ENCODE measurements around the gene SLC25A51. TPM values are rescaled to one million over a fixed set of nuclear protein-coding genes. Genes with fewer than 3 reads are reported as not detected.

The SLC25A51 gene
- polyA plus RNA-seq, 1 donor (not counting 4 experiments of a cell fraction or from before 2014, with no cell fraction given) = 22.2 TPM

DNA sequence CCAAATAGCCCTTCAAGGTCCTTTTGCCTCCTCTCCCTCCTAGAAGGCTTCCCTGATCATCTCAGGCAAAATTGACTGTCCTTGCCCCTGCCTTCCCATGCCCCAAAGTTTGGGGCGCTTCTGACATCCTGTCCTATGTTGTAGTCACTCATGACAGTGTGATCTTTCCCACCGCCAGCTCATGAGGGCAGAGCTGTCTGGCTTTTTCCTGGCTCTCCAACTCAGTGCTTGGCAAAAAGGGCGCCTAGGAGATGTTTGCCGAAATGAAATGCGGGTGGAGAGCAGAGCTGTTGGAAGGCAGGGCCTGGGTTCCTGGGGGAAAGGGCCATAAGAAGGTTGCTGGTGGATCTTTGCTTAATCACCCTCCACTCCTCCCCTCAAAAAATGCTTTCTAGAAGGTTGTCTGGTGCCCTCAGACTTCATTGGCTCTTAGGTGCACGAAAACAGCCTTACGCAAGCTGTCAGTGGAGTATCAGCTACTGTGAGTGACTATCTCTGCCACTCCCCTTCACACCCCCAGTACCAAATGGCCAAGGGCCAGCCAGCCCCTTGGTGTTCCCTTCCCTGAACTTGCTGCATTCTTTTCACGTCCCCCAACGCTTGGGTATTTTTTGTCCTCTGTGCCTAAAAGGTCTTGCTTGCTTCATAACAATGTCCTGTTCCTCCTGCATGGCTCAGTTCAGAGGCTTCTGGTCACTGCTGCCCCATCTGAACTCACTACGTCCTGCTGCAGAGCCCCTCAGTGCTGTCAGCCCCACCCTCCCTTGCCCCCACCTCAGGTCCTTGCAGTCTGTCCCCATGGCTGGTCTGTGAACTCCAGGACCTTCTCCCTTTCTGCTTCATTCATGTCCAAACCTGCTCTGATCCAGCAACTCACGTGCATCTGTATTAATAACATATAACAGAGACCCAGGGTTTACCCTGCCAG lies 2.6 kb upstream of the SLC25A51 start:
- no peak for DNase-seq (ENCODE audit: low read depth, low spot score)
- H3K27me3 ChIP-seq (ENCODE audit: control insufficient read depth, extremely low read depth, insufficient read depth, low read length) = no peaks in the 10 kb centered on the region
- dilution Hi-C loops (cut with MboI; ENCODE audit: extremely low pct_ligation_motif_present, low sequenced_read_pairs) = no loop called here
- H3K9me3 ChIP-seq (ENCODE audit: control insufficient read depth, low read depth, low read length) = no peaks in the 10 kb centered on the region
- H3K9ac ChIP-seq (ENCODE audit: control insufficient read depth, extremely low read depth, insufficient read depth, low read length) = no peak overlapping the region
- no peaks in the 10 kb centered on the region for H3K9me1 ChIP-seq (ENCODE audit: control insufficient read depth, extremely low read depth, insufficient read depth, low read length)
- H3K4me3 ChIP-seq (ENCODE audit: control insufficient read depth in 2 of 3, extremely low read depth in 1 of 3, insufficient read depth in 2 of 3, low read depth in 1 of 3, low read length in 3 of 3) = no peak overlapping the region
- H3K27ac ChIP-seq (ENCODE audit: control insufficient read depth, insufficient read depth, low read length) = no peak overlapping the region
- H3K79me2 ChIP-seq (ENCODE audit: control insufficient read depth, insufficient read depth, low read length) = peaks cover 21% of the 10 kb centered on the region
- H3K4me2 ChIP-seq (ENCODE audit: control insufficient read depth, extremely low read depth, insufficient read depth, low read depth, low read length) = no peak overlapping the region
- TF ChIP-seq, protein P1, sequence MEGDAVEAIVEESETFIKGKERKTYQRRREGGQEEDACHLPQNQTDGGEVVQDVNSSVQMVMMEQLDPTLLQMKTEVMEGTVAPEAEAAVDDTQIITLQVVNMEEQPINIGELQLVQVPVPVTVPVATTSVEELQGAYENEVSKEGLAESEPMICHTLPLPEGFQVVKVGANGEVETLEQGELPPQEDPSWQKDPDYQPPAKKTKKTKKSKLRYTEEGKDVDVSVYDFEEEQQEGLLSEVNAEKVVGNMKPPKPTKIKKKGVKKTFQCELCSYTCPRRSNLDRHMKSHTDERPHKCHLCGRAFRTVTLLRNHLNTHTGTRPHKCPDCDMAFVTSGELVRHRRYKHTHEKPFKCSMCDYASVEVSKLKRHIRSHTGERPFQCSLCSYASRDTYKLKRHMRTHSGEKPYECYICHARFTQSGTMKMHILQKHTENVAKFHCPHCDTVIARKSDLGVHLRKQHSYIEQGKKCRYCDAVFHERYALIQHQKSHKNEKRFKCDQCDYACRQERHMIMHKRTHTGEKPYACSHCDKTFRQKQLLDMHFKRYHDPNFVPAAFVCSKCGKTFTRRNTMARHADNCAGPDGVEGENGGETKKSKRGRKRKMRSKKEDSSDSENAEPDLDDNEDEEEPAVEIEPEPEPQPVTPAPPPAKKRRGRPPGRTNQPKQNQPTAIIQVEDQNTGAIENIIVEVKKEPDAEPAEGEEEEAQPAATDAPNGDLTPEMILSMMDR (optimal IDR thresholded peaks at IDR 0.05 in 1 of 3, IDR thresholded peaks at IDR 0.05 in 1 of 3, conservative IDR thresholded peaks at IDR 0.05 in 1 of 3; ENCODE audit: extremely low read depth in 1 of 3, insufficient read depth in 2 of 3, low read length in 3 of 3) = no peak
- no peak for TF ChIP-seq EZH2 (IDR thresholded peaks at IDR 0.05; ENCODE audit: low read length)
- no peak overlapping the region for H2AFZ ChIP-seq (ENCODE audit: control insufficient read depth, low read length)
- peaks cover 22% of the 10 kb centered on the region for H3K4me1 ChIP-seq (ENCODE audit: control insufficient read depth, extremely low read depth, insufficient read depth, low read length)
- H4K20me1 ChIP-seq (ENCODE audit: control insufficient read depth, extremely low read depth, insufficient read depth, low read length) = no peaks in the 10 kb centered on the region
- no peak for FAIRE-seq
- no peaks in the 10 kb centered on the region for H3K36me3 ChIP-seq (ENCODE audit: control insufficient read depth in 2 of 2, extremely low read depth in 1 of 2, insufficient read depth in 2 of 2, low read length in 2 of 2)

DNA sequence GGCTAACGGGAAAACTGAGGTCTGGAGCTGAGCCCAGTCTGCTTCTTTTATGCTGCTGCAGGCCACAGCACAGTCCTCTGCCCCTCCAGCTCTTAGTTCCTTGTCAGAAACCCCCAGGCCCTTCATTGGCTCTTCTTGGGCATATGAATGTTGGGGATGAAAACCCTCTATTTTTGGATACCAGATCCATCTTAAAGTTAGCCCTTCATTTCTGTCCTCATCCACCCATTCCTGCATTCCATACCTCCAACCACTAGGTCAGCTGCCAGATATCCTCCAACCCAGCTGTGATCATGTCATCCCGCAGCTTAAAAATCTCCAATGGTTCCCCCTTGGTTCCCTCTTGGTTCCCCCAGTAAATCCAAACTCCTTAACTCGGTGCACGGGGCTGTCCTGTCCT lies 1.8 kb upstream of the SLC25A51 start:
- dilution Hi-C loops (cut with MboI; ENCODE audit: extremely low pct_ligation_motif_present, low sequenced_read_pairs) = no loop called here
- TF ChIP-seq EZH2 (IDR thresholded peaks at IDR 0.05; ENCODE audit: low read length) = no peak
- TF ChIP-seq, protein P1 (optimal IDR thresholded peaks at IDR 0.05 in 1 of 3, IDR thresholded peaks at IDR 0.05 in 1 of 3, conservative IDR thresholded peaks at IDR 0.05 in 1 of 3; ENCODE audit: extremely low read depth in 1 of 3, insufficient read depth in 2 of 3, low read length in 3 of 3) = no peak
- no peak for FAIRE-seq

More for the DNA sequence above, 1.8 kb upstream of the SLC25A51 start:
- H3K9ac ChIP-seq (ENCODE audit: control insufficient read depth, extremely low read depth, insufficient read depth, low read length) = no peak overlapping the region
- H3K79me2 ChIP-seq (ENCODE audit: control insufficient read depth, insufficient read depth, low read length) = peaks cover 28% of the 10 kb centered on the region
- no peak for DNase-seq (ENCODE audit: low read depth, low spot score)
- peaks cover 22% of the 10 kb centered on the region for H3K4me1 ChIP-seq (ENCODE audit: control insufficient read depth, extremely low read depth, insufficient read depth, low read length)
- no peak overlapping the region for H3K4me3 ChIP-seq (ENCODE audit: control insufficient read depth in 2 of 3, extremely low read depth in 1 of 3, insufficient read depth in 2 of 3, low read depth in 1 of 3, low read length in 3 of 3)
- no peak overlapping the region for H3K4me2 ChIP-seq (ENCODE audit: control insufficient read depth, extremely low read depth, insufficient read depth, low read depth, low read length)
- no peaks in the 10 kb centered on the region for H3K9me1 ChIP-seq (ENCODE audit: control insufficient read depth, extremely low read depth, insufficient read depth, low read length)
- no peak overlapping the region for H3K27ac ChIP-seq (ENCODE audit: control insufficient read depth, insufficient read depth, low read length)
- no peak overlapping the region for H2AFZ ChIP-seq (ENCODE audit: control insufficient read depth, low read length)
- H3K27me3 ChIP-seq (ENCODE audit: control insufficient read depth, extremely low read depth, insufficient read depth, low read length) = no peaks in the 10 kb centered on the region
- no peaks in the 10 kb centered on the region for H4K20me1 ChIP-seq (ENCODE audit: control insufficient read depth, extremely low read depth, insufficient read depth, low read length)
- no peaks in the 10 kb centered on the region for H3K36me3 ChIP-seq (ENCODE audit: control insufficient read depth in 2 of 2, extremely low read depth in 1 of 2, insufficient read depth in 2 of 2, low read length in 2 of 2)
- no peaks in the 10 kb centered on the region for H3K9me3 ChIP-seq (ENCODE audit: control insufficient read depth, low read depth, low read length)

Data from keratinocyte (primary cell).